ENCODE data around the gene POLR2J.

- no peak for TF ChIP-seq EZH2phosphoT487 (IDR thresholded peaks at IDR 0.05; ENCODE audit: insufficient read depth, low read depth)
- TF ChIP-seq EZH2 (IDR thresholded peaks at IDR 0.05; ENCODE audit: insufficient read depth, poor library complexity, severe bottlenecking), result no peak
Measured at GRCh38 chr7:102426268-102427018, 52.3 kb downstream of the POLR2J start.

All from GM23248 (cell line).